GM23338 (cell line): ENCODE measurements around the gene ATPAF1.

Experiments used
- CREB1 ChIP-seq: fragments of 250-450 bp; sonication (Bioruptor Pico); IDR thresholded peaks from 2 replicates; pipeline ENCODE4 v1.5.0; 2020; ENCODE audit warnings: low read depth, mild to moderate bottlenecking, moderate library complexity
- CTCF ChIP-seq, 2 experiments: fragments of 200-600 bp in 1 of 2; sonication (generic) in 1 of 2; conservative IDR thresholded peaks; 2 replicates each; pipeline versions ENCODE4 v1.5.1 to v1.6.1; 2016 to 2017; ENCODE audit warnings: antibody characterized with exemption in 2 of 2, low read depth in 2 of 2, mild to moderate bottlenecking in 2 of 2, moderate library complexity in 1 of 2
- EZH2 ChIP-seq: fragments of 200-600 bp; sonication (generic); IDR thresholded peaks from one replicate; pipeline ENCODE4 v1.8.0; 2017; ENCODE audit warnings: antibody characterized with exemption, mild to moderate bottlenecking, low read depth; ENCODE audit not compliant: unreplicated experiment
- EZH2phosphoT487 ChIP-seq: fragments of 200-600 bp; sonication (generic); IDR thresholded peaks from one replicate; pipeline ENCODE4 v1.8.1; 2018; ENCODE audit warnings: antibody characterized with exemption; ENCODE audit not compliant: unreplicated experiment
- JUNB ChIP-seq: IDR thresholded peaks from one replicate; pipeline ENCODE4 v1.6.1; 2016; ENCODE audit warnings: antibody characterized with exemption; ENCODE audit not compliant: unreplicated experiment
- POLR2AphosphoS5 ChIP-seq: IDR thresholded peaks from 2 replicates; pipeline ENCODE4 v1.6.1; 2016; ENCODE audit warnings: antibody characterized with exemption, low read depth
- REST ChIP-seq: IDR thresholded peaks from one replicate; pipeline ENCODE4 v1.6.1; 2018; ENCODE audit warnings: antibody characterized with exemption; ENCODE audit not compliant: unreplicated experiment
- TF ChIP-seq, protein P1 (sequence below): fragments of 250-450 bp; sonication (Bioruptor Pico); IDR thresholded peaks from 2 replicates; pipeline ENCODE4 v1.5.0; 2020; ENCODE audit warnings: mild to moderate bottlenecking, moderate library complexity

DNA sequence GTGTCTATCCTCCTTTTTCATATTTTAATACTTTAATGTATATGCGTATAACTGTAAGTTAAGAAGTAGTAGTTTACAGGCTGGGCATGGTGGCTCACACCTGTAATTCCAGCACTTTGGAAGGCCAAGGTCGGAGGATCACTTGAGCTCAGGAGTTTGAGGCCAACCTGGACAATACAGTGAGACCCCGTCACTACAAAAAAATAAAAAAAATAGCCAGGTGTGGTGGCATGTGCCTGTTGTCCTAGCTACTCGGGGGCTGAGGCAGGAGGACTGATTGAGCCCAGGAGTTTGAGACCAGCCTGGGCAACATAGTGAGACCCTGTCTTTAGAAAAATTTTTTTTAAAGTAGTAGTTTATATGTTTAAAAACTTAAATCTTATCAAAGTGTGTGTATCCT, 22.3 kb downstream of the ATPAF1 start:
- no peak for TF ChIP-seq CTCF (conservative IDR thresholded peaks at IDR 0.05; ENCODE audit: low read depth in 2 of 2)
- TF ChIP-seq EZH2: no peak
- no peak for TF ChIP-seq EZH2phosphoT487
- TF ChIP-seq, protein P1, sequence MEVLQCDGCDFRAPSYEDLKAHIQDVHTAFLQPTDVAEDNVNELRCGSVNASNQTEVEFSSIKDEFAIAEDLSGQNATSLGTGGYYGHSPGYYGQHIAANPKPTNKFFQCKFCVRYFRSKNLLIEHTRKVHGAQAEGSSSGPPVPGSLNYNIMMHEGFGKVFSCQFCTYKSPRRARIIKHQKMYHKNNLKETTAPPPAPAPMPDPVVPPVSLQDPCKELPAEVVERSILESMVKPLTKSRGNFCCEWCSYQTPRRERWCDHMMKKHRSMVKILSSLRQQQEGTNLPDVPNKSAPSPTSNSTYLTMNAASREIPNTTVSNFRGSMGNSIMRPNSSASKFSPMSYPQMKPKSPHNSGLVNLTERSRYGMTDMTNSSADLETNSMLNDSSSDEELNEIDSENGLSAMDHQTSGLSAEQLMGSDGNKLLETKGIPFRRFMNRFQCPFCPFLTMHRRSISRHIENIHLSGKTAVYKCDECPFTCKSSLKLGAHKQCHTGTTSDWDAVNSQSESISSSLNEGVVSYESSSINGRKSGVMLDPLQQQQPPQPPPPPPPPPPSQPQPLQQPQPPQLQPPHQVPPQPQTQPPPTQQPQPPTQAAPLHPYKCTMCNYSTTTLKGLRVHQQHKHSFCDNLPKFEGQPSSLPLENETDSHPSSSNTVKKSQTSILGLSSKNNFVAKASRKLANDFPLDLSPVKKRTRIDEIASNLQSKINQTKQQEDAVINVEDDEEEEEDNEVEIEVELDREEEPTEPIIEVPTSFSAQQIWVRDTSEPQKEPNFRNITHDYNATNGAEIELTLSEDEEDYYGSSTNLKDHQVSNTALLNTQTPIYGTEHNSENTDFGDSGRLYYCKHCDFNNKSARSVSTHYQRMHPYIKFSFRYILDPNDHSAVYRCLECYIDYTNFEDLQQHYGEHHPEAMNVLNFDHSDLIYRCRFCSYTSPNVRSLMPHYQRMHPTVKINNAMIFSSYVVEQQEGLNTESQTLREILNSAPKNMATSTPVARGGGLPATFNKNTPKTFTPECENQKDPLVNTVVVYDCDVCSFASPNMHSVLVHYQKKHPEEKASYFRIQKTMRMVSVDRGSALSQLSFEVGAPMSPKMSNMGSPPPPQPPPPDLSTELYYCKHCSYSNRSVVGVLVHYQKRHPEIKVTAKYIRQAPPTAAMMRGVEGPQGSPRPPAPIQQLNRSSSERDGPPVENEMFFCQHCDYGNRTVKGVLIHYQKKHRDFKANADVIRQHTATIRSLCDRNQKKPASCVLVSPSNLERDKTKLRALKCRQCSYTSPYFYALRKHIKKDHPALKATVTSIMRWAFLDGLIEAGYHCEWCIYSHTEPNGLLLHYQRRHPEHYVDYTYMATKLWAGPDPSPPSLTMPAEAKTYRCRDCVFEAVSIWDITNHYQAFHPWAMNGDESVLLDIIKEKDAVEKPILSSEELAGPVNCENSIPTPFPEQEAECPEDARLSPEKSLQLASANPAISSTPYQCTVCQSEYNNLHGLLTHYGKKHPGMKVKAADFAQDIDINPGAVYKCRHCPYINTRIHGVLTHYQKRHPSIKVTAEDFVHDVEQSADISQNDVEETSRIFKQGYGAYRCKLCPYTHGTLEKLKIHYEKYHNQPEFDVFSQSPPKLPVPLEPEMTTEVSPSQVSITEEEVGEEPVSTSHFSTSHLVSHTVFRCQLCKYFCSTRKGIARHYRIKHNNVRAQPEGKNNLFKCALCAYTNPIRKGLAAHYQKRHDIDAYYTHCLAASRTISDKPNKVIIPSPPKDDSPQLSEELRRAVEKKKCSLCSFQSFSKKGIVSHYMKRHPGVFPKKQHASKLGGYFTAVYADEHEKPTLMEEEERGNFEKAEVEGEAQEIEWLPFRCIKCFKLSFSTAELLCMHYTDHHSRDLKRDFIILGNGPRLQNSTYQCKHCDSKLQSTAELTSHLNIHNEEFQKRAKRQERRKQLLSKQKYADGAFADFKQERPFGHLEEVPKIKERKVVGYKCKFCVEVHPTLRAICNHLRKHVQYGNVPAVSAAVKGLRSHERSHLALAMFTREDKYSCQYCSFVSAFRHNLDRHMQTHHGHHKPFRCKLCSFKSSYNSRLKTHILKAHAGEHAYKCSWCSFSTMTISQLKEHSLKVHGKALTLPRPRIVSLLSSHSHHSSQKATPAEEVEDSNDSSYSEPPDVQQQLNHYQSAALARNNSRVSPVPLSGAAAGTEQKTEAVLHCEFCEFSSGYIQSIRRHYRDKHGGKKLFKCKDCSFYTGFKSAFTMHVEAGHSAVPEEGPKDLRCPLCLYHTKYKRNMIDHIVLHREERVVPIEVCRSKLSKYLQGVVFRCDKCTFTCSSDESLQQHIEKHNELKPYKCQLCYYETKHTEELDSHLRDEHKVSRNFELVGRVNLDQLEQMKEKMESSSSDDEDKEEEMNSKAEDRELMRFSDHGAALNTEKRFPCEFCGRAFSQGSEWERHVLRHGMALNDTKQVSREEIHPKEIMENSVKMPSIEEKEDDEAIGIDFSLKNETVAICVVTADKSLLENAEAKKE (CRISPR knock-in tag): no peak
- TF ChIP-seq POLR2AphosphoS5: no peak
- TF ChIP-seq CREB1 (CRISPR knock-in tag): no peak
- TF ChIP-seq REST: no peak
- no peak for TF ChIP-seq JUNB
